Measurements from ENCODE around the gene SPCS2. TPM values are rescaled to one million over a fixed set of nuclear protein-coding genes. Genes with fewer than 3 reads are reported as not detected.
"Not testable (repeated sequence)": the region's sequence is repeated elsewhere in the genome, so short reads cannot be mapped to it uniquely, and the experiment has no call there.

SPCS2 gene
- polyA plus RNA-seq, 1 donor from 2014 or later, result 84.7 TPM

DNA sequence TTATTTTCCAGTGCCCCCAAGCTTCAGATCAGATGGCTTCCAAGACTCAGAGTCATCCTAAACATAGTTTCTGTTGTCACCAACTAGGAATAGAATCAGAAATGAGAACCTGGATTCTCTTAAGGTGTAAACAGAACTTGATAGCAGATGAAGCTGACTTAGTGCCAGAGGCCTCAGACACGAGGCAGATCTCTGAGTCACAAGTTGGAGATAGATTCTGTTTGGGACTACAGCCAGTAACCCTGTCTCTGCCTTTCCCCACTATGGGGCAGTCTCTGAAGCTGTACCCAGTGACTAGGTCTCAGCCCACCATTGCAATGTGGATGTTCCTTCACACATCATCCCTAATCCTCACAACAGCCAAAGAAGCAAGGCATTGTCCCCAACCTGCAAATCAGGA is 65.1 kb downstream of the SPCS2 start:
- H2AFZ ChIP-seq (ENCODE audit: low read depth, low read length), result no peak overlapping the region
- no peak overlapping the region for H3K4me2 ChIP-seq (ENCODE audit: low read length)
- no peaks in the 10 kb centered on the region for H3K9me3 ChIP-seq (ENCODE audit: low read length)
- no peak overlapping the region for H3K4me3 ChIP-seq (ENCODE audit: low read length)
- H3K79me2 ChIP-seq (replicated peaks; ENCODE audit: insufficient read depth, low read length), result no peaks in the 10 kb centered on the region
- H3K27me3 ChIP-seq (ENCODE audit: insufficient read depth, low read depth, low read length), result no peaks in the 10 kb centered on the region
- no peak overlapping the region for H3K27ac ChIP-seq (ENCODE audit: low read length)
- H3K36me3 ChIP-seq (ENCODE audit: insufficient read depth, low read length), result no peaks in the 10 kb centered on the region
- H3K9me2 ChIP-seq (ENCODE audit: insufficient read depth, low read length), result no peaks in the 10 kb centered on the region
- H4K20me1 ChIP-seq (ENCODE audit: insufficient read depth), result no peaks in the 10 kb centered on the region
- H3K9ac ChIP-seq (ENCODE audit: low read length), result no peak overlapping the region
- no peak for TF ChIP-seq EZH2 (IDR thresholded peaks at IDR 0.05; ENCODE audit: borderline replicate concordance, insufficient read depth, low read length, poor library complexity, severe bottlenecking)
- TF ChIP-seq RAD21 (conservative IDR thresholded peaks at IDR 0.05), result no peak
- no peak for TF ChIP-seq POLR2AphosphoS5 (IDR thresholded peaks at IDR 0.05)
- TF ChIP-seq MXI1 (conservative IDR thresholded peaks at IDR 0.05; ENCODE audit: poor library complexity, severe bottlenecking), result no peak
- no peak for TF ChIP-seq EP300 (conservative IDR thresholded peaks at IDR 0.05; ENCODE audit: poor library complexity, severe bottlenecking)
- TF ChIP-seq, protein P1, sequence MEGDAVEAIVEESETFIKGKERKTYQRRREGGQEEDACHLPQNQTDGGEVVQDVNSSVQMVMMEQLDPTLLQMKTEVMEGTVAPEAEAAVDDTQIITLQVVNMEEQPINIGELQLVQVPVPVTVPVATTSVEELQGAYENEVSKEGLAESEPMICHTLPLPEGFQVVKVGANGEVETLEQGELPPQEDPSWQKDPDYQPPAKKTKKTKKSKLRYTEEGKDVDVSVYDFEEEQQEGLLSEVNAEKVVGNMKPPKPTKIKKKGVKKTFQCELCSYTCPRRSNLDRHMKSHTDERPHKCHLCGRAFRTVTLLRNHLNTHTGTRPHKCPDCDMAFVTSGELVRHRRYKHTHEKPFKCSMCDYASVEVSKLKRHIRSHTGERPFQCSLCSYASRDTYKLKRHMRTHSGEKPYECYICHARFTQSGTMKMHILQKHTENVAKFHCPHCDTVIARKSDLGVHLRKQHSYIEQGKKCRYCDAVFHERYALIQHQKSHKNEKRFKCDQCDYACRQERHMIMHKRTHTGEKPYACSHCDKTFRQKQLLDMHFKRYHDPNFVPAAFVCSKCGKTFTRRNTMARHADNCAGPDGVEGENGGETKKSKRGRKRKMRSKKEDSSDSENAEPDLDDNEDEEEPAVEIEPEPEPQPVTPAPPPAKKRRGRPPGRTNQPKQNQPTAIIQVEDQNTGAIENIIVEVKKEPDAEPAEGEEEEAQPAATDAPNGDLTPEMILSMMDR (IDR thresholded peaks at IDR 0.05; ENCODE audit: poor library complexity, severe bottlenecking), result no peak
- H3F3A ChIP-seq (ENCODE audit: insufficient read depth, low read length, poor library complexity, severe bottlenecking), result no peaks in the 10 kb centered on the region

DNA sequence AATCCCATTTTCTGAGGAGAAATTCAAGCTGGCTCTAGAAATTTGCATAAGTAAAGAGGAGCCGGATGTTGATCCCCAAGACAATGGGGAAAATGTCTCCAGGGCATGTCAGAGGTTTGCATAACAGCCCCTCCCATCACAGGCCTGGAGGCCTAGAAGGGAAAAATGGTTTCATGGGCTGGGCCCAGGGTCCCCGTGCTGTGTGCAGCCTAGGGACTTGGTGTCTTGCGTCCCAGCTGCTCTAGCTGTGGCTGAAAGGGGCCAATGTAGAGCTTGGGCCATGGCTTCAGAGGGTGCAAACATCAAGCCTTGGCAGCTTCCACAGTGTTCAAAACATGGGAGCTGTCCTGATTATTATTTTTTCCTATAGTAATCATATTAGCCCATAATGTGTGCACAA is 70.1 kb downstream of the SPCS2 start:
- not testable (repeated sequence) for H3K4me3 ChIP-seq (ENCODE audit: low read length); H3K4me2 ChIP-seq (ENCODE audit: low read length); H3K9me3 ChIP-seq (ENCODE audit: low read length); H3K9ac ChIP-seq (ENCODE audit: low read length); H4K20me1 ChIP-seq (ENCODE audit: insufficient read depth); H2AFZ ChIP-seq (ENCODE audit: low read depth, low read length); H3K79me2 ChIP-seq (replicated peaks; ENCODE audit: insufficient read depth, low read length); H3K9me2 ChIP-seq (ENCODE audit: insufficient read depth, low read length); H3F3A ChIP-seq (ENCODE audit: insufficient read depth, low read length, poor library complexity, severe bottlenecking); H3K27ac ChIP-seq (ENCODE audit: low read length); H3K36me3 ChIP-seq (ENCODE audit: insufficient read depth, low read length); H3K27me3 ChIP-seq (ENCODE audit: insufficient read depth, low read depth, low read length)

DNA sequence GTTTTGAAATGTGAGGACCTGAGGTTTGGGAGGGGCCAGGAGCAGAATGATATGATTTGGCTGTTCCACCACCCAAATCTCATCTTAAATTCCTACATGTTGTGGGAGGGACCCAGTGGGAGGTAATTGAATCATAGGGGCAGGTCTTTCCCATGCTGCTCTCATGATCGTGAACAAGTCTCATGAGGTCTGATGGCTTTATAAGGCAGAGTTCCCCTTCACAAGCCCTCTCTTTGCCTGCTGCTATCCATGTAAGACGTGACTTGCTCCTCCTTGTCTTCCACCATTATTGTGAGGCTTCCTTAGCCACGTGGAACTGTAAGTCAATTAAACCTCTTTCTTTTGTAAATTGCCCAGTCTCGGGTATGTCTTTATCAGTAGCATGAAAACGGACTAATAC is 71.3 kb downstream of the SPCS2 start:
- not testable (repeated sequence) for H3K36me3 ChIP-seq (ENCODE audit: insufficient read depth, low read length); H3K4me3 ChIP-seq (ENCODE audit: low read length); H3K9ac ChIP-seq (ENCODE audit: low read length); H3K27ac ChIP-seq (ENCODE audit: low read length); H3K9me2 ChIP-seq (ENCODE audit: insufficient read depth, low read length); H4K20me1 ChIP-seq (ENCODE audit: insufficient read depth); H3K9me3 ChIP-seq (ENCODE audit: low read length); H3K27me3 ChIP-seq (ENCODE audit: insufficient read depth, low read depth, low read length); H3F3A ChIP-seq (ENCODE audit: insufficient read depth, low read length, poor library complexity, severe bottlenecking); H3K79me2 ChIP-seq (replicated peaks; ENCODE audit: insufficient read depth, low read length); H3K4me2 ChIP-seq (ENCODE audit: low read length); H2AFZ ChIP-seq (ENCODE audit: low read depth, low read length)

DNA sequence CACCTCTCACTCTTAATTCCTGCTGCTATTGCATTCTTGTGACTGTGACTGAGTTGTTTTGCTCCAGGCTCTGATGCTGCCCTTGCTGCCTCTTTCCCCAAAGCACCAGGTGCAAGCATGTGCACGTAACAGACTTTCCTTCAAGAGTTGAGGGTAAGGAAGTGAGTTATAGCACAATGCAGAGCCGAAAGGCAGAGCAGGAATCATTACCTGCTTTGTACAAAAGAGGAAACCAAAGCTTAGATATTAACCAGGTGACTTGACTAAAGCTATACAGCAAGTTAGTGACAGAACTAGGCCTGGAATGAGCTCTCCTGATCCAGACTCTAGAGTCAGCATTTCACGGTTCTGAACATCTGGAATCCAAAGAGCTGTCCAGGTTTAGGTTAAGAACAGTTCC is 73.2 kb downstream of the SPCS2 start:
- H3K27ac ChIP-seq (ENCODE audit: low read length), result no peak overlapping the region

More for the DNA sequence above, 73.2 kb downstream of the SPCS2 start:
- H2AFZ ChIP-seq (ENCODE audit: low read depth, low read length), result no peak overlapping the region
- no peaks in the 10 kb centered on the region for H3K9me2 ChIP-seq (ENCODE audit: insufficient read depth, low read length)
- TF ChIP-seq, protein P2, sequence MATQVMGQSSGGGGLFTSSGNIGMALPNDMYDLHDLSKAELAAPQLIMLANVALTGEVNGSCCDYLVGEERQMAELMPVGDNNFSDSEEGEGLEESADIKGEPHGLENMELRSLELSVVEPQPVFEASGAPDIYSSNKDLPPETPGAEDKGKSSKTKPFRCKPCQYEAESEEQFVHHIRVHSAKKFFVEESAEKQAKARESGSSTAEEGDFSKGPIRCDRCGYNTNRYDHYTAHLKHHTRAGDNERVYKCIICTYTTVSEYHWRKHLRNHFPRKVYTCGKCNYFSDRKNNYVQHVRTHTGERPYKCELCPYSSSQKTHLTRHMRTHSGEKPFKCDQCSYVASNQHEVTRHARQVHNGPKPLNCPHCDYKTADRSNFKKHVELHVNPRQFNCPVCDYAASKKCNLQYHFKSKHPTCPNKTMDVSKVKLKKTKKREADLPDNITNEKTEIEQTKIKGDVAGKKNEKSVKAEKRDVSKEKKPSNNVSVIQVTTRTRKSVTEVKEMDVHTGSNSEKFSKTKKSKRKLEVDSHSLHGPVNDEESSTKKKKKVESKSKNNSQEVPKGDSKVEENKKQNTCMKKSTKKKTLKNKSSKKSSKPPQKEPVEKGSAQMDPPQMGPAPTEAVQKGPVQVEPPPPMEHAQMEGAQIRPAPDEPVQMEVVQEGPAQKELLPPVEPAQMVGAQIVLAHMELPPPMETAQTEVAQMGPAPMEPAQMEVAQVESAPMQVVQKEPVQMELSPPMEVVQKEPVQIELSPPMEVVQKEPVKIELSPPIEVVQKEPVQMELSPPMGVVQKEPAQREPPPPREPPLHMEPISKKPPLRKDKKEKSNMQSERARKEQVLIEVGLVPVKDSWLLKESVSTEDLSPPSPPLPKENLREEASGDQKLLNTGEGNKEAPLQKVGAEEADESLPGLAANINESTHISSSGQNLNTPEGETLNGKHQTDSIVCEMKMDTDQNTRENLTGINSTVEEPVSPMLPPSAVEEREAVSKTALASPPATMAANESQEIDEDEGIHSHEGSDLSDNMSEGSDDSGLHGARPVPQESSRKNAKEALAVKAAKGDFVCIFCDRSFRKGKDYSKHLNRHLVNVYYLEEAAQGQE (IDR thresholded peaks at IDR 0.05; ENCODE audit: borderline replicate concordance), result no peak
- TF ChIP-seq EP300 (conservative IDR thresholded peaks at IDR 0.05; ENCODE audit: poor library complexity, severe bottlenecking), result no peak
- no peak for TF ChIP-seq POLR2AphosphoS5 (IDR thresholded peaks at IDR 0.05)
- TF ChIP-seq, protein P1 (IDR thresholded peaks at IDR 0.05; ENCODE audit: poor library complexity, severe bottlenecking), result no peak
- H3K36me3 ChIP-seq (ENCODE audit: insufficient read depth, low read length), result no peaks in the 10 kb centered on the region
- no peak overlapping the region for H3K9ac ChIP-seq (ENCODE audit: low read length)
- H3K4me3 ChIP-seq (ENCODE audit: low read length), result no peak overlapping the region
- no peaks in the 10 kb centered on the region for H3F3A ChIP-seq (ENCODE audit: insufficient read depth, low read length, poor library complexity, severe bottlenecking)
- H3K27me3 ChIP-seq (ENCODE audit: insufficient read depth, low read depth, low read length), result no peaks in the 10 kb centered on the region
- no peaks in the 10 kb centered on the region for H3K79me2 ChIP-seq (replicated peaks; ENCODE audit: insufficient read depth, low read length)
- no peaks in the 10 kb centered on the region for H4K20me1 ChIP-seq (ENCODE audit: insufficient read depth)
- H3K4me2 ChIP-seq (ENCODE audit: low read length), result no peak overlapping the region
- H3K9me3 ChIP-seq (ENCODE audit: low read length), result no peaks in the 10 kb centered on the region

All from neural cell (in vitro differentiated cells).